K562 (cell line): ENCODE measurements around the gene DPY19L3. TPM values are rescaled to one million over a fixed set of nuclear protein-coding genes. Genes with fewer than 3 reads are reported as not detected.
A peak's percentile ranks its signal among the peaks of the same experiment; 100 is the strongest.

Experiments
- ATAC-seq: fragments of 200-7000 bp; cut with Tn5 transposase; 3 replicates; pipeline ENCODE4 v1.9.1; 2020; ENCODE audit warnings: moderate library complexity
- BruUV-seq: library from RNA; stranded (reverse); fragments of 400-500 nt; replicated peaks from 2 replicates; lab custom pipeline; 2021; lab: Mats Ljungman, UMichigan
- CTCF ChIA-PET: fragments of 300-600 bp; formaldehyde crosslinking; extraction: SDS; loops from one replicate; lab custom pipeline; 2021; ENCODE audit warnings: low intra/inter-chr PET ratio; lab: Yijun Ruan, JAX
- POLR2A ChIA-PET: fragments of 300-600, 350-650 bp; sonication (Branson Sonifier 250); formaldehyde crosslinking; extraction: SDS; loops from one replicate; lab custom pipeline; 2021; ENCODE audit warnings: antibody characterized with exemption, inconsistent platforms; lab: Yijun Ruan, JAX
- DNase-seq, 4 experiments: peaks; one replicate each; pipeline versions ENCODE4 v3.0.0 to v3.0.0-alpha.2; 2011 to 2018; ENCODE audit warnings: low spot score in 3 of 4, mixed read lengths in 3 of 4; ENCODE audit errors: extremely low read depth in 1 of 4
- FAIRE-seq: peaks from 2 replicates; lab custom pipeline; 2011; peaks lifted over from hg19 to GRCh38; lab: Jason Lieb, UNC
- H2AFZ ChIP-seq: 2 replicates; pipeline ENCODE4 v1.6.0; 2011; ENCODE audit warnings: low read depth, low read length, control low read depth, inconsistent platforms
- H3K27ac ChIP-seq: fragments of 200-600 bp; 3 replicates; pipeline ENCODE4 v1.8.0; 2011; ENCODE audit warnings: low read depth, mild to moderate bottlenecking, control low read depth, inconsistent platforms, low read length, moderate library complexity, mixed read lengths; ENCODE audit errors: extremely low read depth
- H3K27me3 ChIP-seq, 2 experiments: fragments of 300-600 bp in 1 of 2; 2 replicates in 1 of 2; 3 replicates in 1 of 2; pipeline versions ENCODE4 v1.6.0 to v1.8.0; 2011; ENCODE audit warnings: inconsistent platforms in 2 of 2, low read length in 2 of 2, mild to moderate bottlenecking in 1 of 2, mixed read lengths in 1 of 2, moderate library complexity in 1 of 2; ENCODE audit not compliant: control insufficient read depth in 2 of 2, insufficient read depth in 2 of 2
- H3K36me3 ChIP-seq: fragments of 300-600 bp; 3 replicates; pipeline ENCODE4 v1.8.0; 2011; ENCODE audit warnings: mild to moderate bottlenecking, low read length, inconsistent platforms; ENCODE audit not compliant: control insufficient read depth, insufficient read depth
- H3K4me1 ChIP-seq, 2 experiments: fragments of 200-600 bp in 1 of 2; replicated peaks in 1 of 2; 2 replicates in 1 of 2; 3 replicates in 1 of 2; pipeline versions ENCODE4 v1.5.1 to v1.8.0; 2011; ENCODE audit warnings: inconsistent platforms in 2 of 2, low read length in 2 of 2, mild to moderate bottlenecking in 1 of 2, mixed read lengths in 1 of 2, moderate library complexity in 1 of 2; ENCODE audit not compliant: control insufficient read depth in 2 of 2, insufficient read depth in 2 of 2
- H3K4me2 ChIP-seq: 2 replicates; pipeline ENCODE4 v1.6.1; 2011; ENCODE audit warnings: low read length, control low read depth, inconsistent platforms, mixed read lengths; ENCODE audit not compliant: insufficient read depth
- H3K4me3 ChIP-seq: fragments of 200-600 bp; sonication (generic), shearing (Covaris generic); 2 replicates; pipeline ENCODE4 v1.5.1; 2016; ENCODE audit warnings: control low read depth, inconsistent platforms
- H3K79me2 ChIP-seq: fragments of 200-600 bp; 3 replicates; pipeline ENCODE4 v1.8.0; 2011; ENCODE audit warnings: low read length, inconsistent platforms; ENCODE audit not compliant: control insufficient read depth, insufficient read depth
- H3K9ac ChIP-seq, 2 experiments: 2 replicates each; pipeline versions ENCODE4 v1.6.0 to v1.6.1; 2011; ENCODE audit warnings: low read depth in 2 of 2, low read length in 2 of 2, control low read depth in 1 of 2, inconsistent platforms in 1 of 2, mild to moderate bottlenecking in 1 of 2, mixed read lengths in 1 of 2; ENCODE audit not compliant: insufficient read depth in 1 of 2
- H3K9me1 ChIP-seq: one replicate; pipeline ENCODE4 v1.6.0; 2011; ENCODE audit warnings: inconsistent platforms, mild to moderate bottlenecking, low read length, moderate library complexity; ENCODE audit not compliant: control insufficient read depth, insufficient read depth
- H3K9me3 ChIP-seq: replicated peaks from 2 replicates; pipeline ENCODE4 v1.5.1; 2011; ENCODE audit warnings: low read depth, low read length, inconsistent platforms; ENCODE audit not compliant: control insufficient read depth, insufficient read depth
- H4K20me1 ChIP-seq: replicated peaks from 2 replicates; pipeline ENCODE4 v1.6.1; 2011; ENCODE audit warnings: low read length, inconsistent platforms, mixed read lengths; ENCODE audit not compliant: control insufficient read depth, insufficient read depth
- ELK3 ChIP-seq: fragments of 450-650 bp; formaldehyde crosslinking; IDR thresholded peaks from 2 replicates; pipeline ENCODE4 v1.4.0; 2020; ENCODE audit warnings: mild to moderate bottlenecking
- ESRRA ChIP-seq: fragments of 450-650 bp; IDR thresholded peaks from 2 replicates; pipeline ENCODE4 v1.6.1; 2014; ENCODE audit warnings: low read depth, mild to moderate bottlenecking, moderate library complexity, borderline replicate concordance
- ZC3H4 ChIP-seq: sonication (generic); formaldehyde crosslinking; IDR thresholded peaks from 2 replicates; pipeline ENCODE4 v1.9.0; 2021; ENCODE audit warnings: missing genetic modification reagents, borderline replicate concordance
- ZNF143 ChIP-seq: sonication (generic); formaldehyde crosslinking; IDR thresholded peaks from 2 replicates; pipeline ENCODE4 v1.9.0; 2022; ENCODE audit warnings: mild to moderate bottlenecking, missing genetic modification reagents
- WGBS: fragments of 100-300 bp; shearing (Covaris generic); methylation state at CpG from one replicate; pipeline ENCODE4 v1.1.6; 2016; ENCODE audit warnings: low coverage, mixed read lengths; ENCODE audit not compliant: insufficient coverage; ENCODE audit errors: missing lambda C conversion rate; 5-methylcytosine and 5-hydroxymethylcytosine counted together
- in situ Hi-C: fragments of 300-500 bp; cut with MboI; formaldehyde crosslinking; loops from 4 replicates; pipeline ENCODE4 v1.15.0; 2018; ENCODE audit warnings: inconsistent platforms, mixed read lengths
- intact Hi-C: fragments of 100-400 bp; cut with micrococcal nuclease; formaldehyde crosslinking; loops from 2 replicates; pipeline ENCODE4 v1.14.2; 2022
- polyA plus RNA-seq, 8 experiments: library from polyadenylated mRNA; depleted of rRNA in 4 of 8; stranded (reverse) in 5 of 8; unstranded in 3 of 8; fragments of >200 nt; fragmentation: Nextera tagmentation in 2 of 8; fragmentation: Illumina TruSeq in 1 of 8; extraction: Ambion mirVana in 2 of 8; extraction: Trizol in 1 of 8; gene quantifications; 2 replicates each; pipeline versions ENCODE4 v1.2.1 to v1.2.3, GENCODE V29; 2011 to 2014; ENCODE audit warnings: inconsistent platforms in 1 of 8, missing spikeins in 1 of 8
- total RNA-seq, 7 experiments: library from RNA; depleted of rRNA in 6 of 7; stranded (reverse); fragments of >200 nt in 6 of 7; fragmentation: Illumina TruSeq in 2 of 7; extraction: Trizol in 2 of 7; gene quantifications; 2 replicates each; pipeline versions ENCODE4 v1.2.1 to v1.2.3, GENCODE V29; 2011 to 2021; ENCODE audit warnings: low replicate concordance in 1 of 7
- TF ChIP-seq, protein P1 (sequence below): fragments of 250-450 bp; sonication (Bioruptor Pico); IDR thresholded peaks from 2 replicates; pipeline ENCODE4 v1.8.0; 2021; ENCODE audit warnings: mild to moderate bottlenecking, moderate library complexity
- TF ChIP-seq, protein P2 (sequence below), 2 experiments: fragments of 450-650 bp; conservative IDR thresholded peaks; 2 replicates each; pipeline ENCODE4 v1.6.1; 2017; ENCODE audit warnings: mild to moderate bottlenecking in 2 of 2, moderate library complexity in 2 of 2

Gene DPY19L3
- total and polyA plus RNA-seq, 9 of the 15 experiments (the other 6 are each of a cell fraction or from before 2014, with no cell fraction given): 4.7 to 39.2 (median 22.0) TPM

GRCh38 chr19:32367948-32368536 lies 37.5 kb upstream of the DPY19L3 start:
- TF ChIP-seq ESRRA (no peak), ELK3 (CRISPR knock-in tag) (no peak), ZC3H4 (CRISPR knock-in tag) (no peak), ZNF143 (no peak)
- TF ChIP-seq, protein P1, sequence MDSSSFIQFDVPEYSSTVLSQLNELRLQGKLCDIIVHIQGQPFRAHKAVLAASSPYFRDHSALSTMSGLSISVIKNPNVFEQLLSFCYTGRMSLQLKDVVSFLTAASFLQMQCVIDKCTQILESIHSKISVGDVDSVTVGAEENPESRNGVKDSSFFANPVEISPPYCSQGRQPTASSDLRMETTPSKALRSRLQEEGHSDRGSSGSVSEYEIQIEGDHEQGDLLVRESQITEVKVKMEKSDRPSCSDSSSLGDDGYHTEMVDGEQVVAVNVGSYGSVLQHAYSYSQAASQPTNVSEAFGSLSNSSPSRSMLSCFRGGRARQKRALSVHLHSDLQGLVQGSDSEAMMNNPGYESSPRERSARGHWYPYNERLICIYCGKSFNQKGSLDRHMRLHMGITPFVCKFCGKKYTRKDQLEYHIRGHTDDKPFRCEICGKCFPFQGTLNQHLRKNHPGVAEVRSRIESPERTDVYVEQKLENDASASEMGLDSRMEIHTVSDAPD (CRISPR knock-in tag): no peak
- TF ChIP-seq, protein P2, sequence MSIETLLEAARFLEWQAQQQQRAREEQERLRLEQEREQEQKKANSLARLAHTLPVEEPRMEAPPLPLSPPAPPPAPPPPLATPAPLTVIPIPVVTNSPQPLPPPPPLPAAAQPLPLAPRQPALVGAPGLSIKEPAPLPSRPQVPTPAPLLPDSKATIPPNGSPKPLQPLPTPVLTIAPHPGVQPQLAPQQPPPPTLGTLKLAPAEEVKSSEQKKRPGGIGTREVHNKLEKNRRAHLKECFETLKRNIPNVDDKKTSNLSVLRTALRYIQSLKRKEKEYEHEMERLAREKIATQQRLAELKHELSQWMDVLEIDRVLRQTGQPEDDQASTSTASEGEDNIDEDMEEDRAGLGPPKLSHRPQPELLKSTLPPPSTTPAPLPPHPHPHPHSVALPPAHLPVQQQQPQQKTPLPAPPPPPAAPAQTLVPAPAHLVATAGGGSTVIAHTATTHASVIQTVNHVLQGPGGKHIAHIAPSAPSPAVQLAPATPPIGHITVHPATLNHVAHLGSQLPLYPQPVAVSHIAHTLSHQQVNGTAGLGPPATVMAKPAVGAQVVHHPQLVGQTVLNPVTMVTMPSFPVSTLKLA (conservative IDR thresholded peaks at IDR 0.05): no peak
- Histone ChIP-seq H3K27me3 (no peaks in the 10 kb centered on the region), H2AFZ (no peak overlapping the region), H4K20me1 (no peaks in the 10 kb centered on the region), H3K9me3 (peaks cover 9% of the 10 kb centered on the region), H3K9ac (peak overlapping the region in 1 of 2 experiments; percentile 70; a peak in 1 of 4 replicates), H3K4me3 (no peak overlapping the region), H3K79me2 (peaks cover 70% of the 10 kb centered on the region), H3K9me1 (no peaks in the 10 kb centered on the region), H3K36me3 (peaks cover 80% of the 10 kb centered on the region), H3K4me2 (no peak overlapping the region), H3K27ac (peak overlapping the region; percentile 57), H3K4me1 (peaks cover 4 to 27% of the 10 kb centered on the region in 2 experiments; a peak in 4 of 5 replicates)
- no peak for FAIRE-seq
- no TSS peak for BruUV-seq
- in situ Hi-C loops (no loop called here), intact Hi-C loops (no loop called here)
- no peak for DNase-seq
- 81% methylated on average over 3 of the region's 3 CpGs for whole genome bisulfite sequencing
- ChIA-PET CTCF (no interaction called here), POLR2A (interaction anchor here (1.0 to 1.5 kb wide), 6 partner anchors 8 to 46 kb away, joined by 3 to 6 read pairs (median 3); no protein-coding TSS in a partner anchor)
- ATAC-seq: peak; percentile 60
